GM10847 (cell line): ENCODE results near the gene ACOT9.

ENCODE experiments used
- POLR2A ChIP-seq: IDR thresholded peaks from 2 replicates; pipeline ENCODE4 v1.6.1; 2011; ENCODE audit not compliant: insufficient read length; ENCODE audit errors: extremely low read depth

The ACOT9 gene

DNA sequence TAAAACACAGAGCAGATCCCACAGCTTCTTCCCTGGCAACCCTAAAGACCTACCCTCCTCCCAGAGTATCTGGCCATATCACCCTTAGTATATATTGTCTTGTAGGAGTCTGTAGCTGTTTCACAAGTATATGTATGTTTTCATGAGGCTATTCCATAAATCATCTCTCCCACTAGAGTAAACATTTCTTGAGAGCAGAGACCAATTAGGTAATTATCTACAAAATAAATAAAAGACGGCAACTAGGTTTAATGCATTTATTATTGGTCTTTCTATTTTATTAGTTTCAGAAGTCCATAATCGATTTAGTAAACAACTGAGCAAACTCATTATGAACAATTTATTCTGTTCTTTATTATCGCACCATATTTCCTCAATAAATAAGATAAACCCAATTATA, 7.0 kb downstream of the ACOT9 start:
- TF ChIP-seq POLR2A: no peak

DNA sequence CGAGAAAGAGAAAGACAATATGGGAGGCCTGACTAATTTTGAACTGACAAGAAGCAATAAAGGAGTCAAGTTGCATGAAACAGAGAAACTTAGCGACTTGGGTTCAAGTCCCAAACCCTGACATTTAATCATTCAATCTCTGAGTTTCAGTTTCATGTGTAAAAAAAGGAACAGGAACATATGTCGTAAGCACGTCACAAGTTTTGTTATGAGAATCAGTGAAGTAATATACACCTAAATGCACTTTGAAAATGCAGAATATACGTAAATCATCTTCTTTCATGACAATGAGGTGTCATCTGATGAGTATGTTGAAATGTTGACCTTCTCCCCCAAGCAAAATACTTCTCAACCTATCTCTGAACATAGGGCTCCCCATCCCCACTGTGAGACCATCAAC, 10.4 kb downstream of the ACOT9 start:
- TF ChIP-seq POLR2A: no peak

DNA sequence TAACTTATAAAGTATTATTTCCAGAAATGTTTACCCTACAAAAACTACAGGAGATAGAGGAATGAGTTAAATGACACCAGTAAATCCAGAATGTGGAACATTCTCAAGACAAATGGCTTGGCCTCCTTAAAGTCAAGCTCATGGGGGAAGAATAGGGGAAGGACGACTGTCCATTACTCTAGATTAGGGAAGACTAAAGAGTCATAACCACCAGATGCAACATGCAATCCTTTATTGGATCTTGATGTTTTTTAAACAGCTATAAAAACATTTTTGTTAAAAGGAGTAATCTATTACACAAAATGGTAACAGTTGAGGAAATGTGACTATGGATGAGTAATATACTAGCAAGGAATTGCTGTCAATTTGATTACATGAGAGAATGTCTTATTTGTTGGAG, 11.1 kb downstream of the ACOT9 start:
- TF ChIP-seq POLR2A: no peak

DNA sequence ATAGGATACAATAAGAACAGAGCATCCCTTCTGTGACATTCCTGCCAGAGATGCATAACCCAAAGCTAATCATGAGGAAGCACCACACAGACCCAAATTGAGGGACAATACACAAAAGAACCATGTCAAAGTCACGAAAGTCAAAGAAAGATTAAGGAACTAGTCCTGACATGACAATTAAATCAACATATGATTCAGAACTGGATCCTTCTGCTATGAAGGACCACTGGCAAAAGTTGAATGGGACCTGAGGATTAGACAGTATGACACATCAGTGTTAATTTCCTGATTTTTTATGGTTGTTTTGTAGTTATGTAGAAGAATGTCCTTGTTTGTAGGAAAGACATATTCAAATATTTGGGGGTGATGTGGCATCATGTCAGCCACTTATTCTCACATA, 13.9 kb downstream of the ACOT9 start:
- TF ChIP-seq POLR2A: no peak

DNA sequence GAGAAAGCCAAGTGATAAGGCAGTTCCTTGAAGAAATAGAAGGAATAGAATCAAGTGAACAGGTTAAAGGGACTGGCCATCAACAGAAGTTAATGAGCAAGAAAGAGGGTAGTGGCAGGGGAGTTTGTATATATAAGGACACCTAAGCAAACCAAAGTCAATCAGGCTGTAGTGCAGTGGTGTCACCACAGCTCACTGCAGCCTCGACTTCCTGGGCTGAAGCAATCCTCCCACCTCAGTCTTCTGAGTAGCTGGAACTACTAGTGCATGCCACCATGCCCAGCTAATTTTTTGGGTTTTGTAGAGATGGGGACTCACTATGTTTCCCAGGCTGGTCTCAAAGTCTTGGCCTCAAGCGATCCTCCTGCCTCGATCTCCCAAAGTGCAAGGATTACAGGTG, 15.9 kb downstream of the ACOT9 start:
- TF ChIP-seq POLR2A: no peak

DNA sequence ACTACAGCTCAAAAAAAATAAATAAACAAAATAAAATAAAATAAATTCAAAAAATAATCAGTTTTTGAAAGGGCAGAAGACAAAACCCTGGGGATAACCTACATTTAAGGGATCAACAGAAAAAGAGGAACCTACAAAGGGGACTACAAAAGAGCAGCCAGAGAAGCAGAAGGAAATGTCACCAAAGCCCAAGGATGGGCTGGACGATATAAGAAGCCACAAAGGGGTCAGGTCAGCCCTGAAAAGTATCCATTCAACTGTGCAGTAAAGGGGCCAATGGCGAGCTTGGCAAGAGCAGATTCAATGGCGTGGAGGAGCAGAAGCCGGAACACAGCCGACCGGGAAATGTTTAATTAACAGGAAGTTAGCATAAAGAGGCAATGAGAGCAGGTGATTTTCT, 16.9 kb downstream of the ACOT9 start:
- TF ChIP-seq POLR2A: no peak

DNA sequence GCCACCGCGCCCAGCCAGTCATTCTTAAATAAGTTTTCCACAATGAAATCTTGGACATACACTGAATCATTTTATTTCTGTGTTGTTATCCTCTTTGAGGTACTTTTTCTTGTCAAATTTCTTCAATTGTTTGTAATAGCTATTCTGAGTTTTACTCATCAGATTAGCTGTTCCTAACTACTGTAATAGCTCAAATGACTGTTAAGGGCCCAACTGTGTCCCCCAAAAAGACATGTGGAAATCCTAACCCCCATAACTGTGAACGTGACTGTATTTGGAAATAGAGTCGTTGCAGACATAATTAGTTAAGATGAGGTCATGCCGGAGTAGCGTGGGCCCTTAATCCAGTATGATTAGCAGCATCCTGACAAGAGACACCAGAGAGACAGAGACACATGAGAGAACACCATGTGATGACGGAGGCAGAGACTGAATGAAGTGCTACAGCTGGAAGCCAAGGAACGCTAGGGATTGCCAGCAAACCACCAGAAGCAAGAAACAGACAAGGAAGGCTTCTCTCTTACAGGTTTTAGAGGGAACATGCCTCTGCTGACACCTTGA, 22.9 kb downstream of the ACOT9 start:
- no peak for TF ChIP-seq POLR2A

DNA sequence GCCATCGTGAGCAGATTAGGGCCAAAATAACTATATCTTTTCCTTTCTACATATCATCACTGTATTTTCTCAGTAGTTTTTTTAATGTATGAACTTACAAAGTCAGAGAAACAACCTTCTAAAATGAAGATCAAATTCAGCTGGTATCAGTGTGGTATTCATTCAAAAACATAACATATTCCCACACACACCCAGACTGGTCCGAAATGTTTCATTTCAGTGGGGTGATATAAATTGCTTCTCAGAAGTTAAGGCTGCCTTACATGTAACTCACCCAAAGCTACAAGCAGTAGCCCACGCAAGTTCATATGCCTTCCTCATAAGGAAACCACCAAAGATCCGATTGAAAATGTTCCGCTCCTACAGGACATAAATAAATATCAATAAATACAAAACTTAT, 37.8 kb downstream of the ACOT9 start:
- TF ChIP-seq POLR2A: no peak

DNA sequence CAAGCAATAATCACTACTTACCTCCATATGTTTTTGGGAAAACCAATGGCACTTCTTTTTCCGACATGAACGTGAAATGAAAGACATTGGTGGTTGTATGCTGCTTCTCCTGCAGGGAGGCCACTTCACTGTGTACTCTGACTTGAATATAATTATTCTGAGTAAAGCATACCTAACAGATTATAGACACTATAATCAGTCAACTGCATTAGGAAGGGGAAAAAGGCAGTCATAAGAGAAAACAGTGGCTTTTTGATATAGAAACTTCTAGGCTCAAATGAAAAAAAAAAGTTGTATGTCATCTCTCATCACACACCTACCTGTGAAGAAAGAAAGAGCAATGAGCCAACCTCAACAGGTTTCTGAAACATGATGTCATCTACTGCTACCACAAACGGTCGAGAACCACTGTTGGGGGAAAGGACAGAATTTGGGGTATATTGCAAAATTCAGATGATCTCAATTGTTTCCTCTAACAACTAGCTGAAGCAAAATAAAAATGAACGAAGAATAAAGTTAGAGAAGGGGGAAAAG, 38.3 kb downstream of the ACOT9 start:
- TF ChIP-seq POLR2A: no peak

DNA sequence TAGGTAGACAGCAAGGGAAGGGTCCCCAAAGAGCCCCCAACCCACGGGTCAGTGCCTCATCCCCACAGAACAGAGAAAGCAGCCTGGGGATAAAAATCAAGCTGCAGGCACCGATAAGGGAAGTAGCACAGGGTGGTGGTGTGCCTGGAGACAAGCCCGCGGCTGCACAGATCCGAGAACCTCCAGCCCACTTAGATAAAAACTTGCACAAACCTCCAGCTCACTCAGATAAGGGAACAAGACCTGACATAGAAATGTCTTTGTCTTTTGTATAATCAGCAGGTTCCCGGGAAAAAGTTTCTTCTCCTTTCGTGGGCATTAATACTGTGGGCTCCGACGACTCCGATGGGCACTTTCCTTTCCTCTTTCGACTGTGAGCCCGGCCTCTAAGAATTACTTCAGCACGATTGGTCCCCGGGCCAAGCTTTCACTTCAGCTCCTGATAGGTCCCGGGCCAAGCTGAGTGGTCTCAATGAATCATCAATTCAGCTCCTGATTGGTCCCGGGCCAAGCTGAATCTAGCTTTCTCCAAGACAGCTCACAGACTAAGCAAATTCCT, 43.4 kb downstream of the ACOT9 start:
- TF ChIP-seq POLR2A: no peak

DNA sequence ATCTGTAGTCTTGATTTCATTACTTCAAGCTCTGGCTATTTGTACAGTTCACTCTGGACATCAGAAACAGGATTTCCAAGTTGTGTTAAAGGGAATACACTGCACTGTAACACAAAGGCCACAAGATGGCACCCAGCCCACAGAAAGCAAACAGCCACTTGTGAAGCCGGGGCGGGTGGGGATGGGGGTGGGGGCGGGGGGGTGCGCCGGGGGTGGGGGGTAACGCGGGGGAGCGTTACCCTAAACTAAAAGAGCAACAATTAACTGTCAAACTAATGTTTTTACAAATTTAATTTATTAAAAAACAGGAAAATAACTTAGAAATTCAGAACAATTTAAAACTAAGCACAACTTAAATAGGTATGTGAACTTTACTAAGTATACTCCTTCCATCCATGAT, 48.5 kb downstream of the ACOT9 start:
- TF ChIP-seq POLR2A: no peak

DNA sequence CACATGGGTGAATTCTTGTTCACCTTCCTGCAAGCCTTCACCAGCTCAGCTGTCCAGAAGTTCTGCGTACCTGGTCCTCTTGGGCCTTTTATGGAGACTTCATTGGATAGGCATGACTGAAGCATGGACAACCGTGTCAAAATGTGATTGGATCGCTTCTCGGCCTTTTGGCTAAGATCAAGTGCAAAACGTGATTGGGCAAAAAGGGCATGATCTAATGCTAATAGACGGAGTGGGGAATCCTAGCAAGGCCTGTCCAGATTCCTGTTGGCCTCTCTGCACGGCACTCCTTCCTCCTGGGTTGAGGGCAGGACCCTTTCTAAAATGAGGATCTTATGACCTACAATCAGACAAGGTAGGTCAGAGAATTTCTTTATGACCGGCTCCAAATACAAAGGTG, 50.9 kb downstream of the ACOT9 start:
- TF ChIP-seq POLR2A: no peak

DNA sequence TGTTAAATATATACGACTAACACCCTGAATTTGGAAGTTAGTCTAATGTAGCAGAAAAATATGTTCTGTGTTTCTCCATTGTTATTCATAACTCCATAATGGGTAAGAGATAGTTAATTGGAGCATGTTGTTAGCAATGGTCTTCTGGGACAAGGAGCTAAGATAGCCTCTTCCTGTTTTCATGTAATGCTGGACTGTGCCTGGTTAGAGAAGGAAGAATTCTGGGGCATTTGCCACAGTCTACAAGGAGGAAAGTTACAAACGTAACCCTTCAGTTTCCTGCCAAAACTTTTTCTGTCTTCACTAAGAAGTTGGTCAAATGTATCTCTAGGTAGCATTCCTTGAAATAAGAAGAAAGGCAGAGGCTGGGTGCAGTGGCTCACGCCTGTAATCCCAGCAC, 70.0 kb downstream of the ACOT9 start:
- no peak for TF ChIP-seq POLR2A

DNA sequence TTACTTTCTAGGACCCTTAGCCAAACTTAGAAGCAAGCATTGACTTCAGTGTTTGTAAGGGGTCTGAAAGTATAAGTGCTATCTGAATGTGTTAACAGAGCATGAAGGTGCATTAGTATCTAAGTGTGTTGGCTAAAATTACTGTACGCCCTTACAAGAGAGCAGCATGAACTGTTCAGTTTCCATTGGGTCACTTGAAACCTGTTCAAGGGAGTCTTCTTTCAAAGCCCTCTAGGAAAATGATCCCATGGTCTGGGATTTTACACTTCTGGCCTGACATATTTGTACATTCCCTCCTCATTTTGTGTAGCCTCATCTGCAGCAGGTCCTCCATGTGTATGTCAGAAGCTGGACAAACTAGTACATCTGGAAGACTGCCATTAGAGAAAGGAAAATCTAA, 72.5 kb downstream of the ACOT9 start:
- no peak for TF ChIP-seq POLR2A

DNA sequence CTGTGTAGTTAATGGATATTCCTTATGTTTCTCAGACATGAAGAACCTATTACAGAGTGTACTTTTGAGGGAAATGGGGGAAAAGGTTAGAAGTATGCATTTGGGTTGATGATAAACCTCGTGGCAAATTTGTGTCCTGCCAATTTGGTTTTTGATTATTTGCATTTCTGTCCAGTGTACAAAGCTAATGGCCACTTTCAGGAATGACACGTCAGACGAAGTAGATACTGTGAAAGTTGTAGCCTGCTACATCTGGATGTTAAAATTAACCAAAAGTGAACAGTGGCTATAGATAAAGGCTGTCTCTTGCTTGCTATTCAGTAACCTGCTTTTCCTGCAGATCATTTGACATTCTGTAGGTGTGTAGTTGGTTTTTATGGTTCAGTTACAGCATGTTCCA, 74.7 kb downstream of the ACOT9 start:
- no peak for TF ChIP-seq POLR2A

DNA sequence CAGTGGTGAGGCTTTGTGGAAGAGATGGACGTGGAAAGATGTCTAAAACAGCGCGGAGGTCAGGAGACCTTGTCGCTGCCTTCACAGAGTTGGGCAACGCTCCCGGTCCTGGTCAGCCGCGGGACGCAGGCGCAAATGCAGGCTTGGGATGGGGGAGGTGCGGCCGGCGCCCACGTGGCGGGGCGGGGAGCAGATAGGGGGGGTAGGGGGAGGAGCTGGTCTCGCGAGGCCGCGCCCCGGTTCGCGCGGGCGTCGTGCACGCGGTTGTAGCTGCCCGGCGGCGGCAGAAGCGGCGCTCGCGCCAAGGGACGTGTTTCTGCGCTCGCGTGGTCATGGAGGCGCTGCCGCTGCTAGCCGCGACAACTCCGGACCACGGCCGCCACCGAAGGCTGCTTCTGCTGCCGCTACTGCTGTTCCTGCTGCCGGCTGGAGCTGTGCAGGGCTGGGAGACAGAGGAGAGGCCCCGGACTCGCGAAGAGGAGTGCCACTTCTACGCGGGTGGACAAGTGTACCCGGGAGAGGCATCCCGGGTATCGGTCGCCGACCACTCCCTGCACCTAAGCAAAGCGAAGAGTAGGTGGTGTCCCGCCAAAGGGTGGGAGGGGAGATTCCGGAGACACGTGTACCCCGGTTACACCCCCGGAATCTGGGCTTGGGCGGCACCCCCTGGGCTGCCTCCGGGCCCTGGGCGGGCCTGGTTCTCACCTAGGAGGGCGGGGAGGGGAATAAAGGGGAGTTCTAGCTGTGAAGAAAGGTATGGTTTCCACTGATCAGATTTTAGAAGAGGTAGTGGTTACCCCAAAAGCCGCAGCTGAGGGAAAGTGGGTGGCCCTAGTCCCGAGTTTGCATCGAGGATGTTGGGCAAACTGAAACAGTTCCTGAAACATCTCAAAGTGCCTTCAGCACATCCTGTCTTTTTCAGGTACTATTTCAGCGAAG, 75.6 kb downstream of the ACOT9 start, which contains the start of gene PRDX4:
Gene PRDX4 (plus strand): TSS at position 255 of the 939 bp plus-strand sequence. CDS start 78 bp downstream, at position 333.
- peak; percentile 53 for TF ChIP-seq POLR2A

DNA sequence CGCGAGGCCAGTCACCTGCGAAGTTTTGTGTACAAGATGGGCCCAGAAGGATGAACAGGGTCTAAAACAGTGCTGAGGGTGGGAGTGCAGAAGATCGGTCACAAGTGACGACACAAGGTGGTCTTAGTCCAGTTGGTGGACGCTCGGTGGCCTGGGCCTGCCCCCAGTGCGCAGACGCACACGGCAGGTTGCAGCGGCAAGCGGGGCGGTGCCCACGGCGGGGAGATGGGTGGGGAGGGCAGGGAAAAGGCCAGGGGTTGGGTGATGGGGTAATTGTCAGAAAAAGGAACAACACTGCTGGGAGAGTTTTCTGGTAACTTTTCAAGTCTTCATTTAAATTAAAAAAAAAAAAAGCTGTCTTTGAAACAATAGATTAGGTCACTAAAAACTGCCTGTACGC, 76.8 kb downstream of the ACOT9 start:
- TF ChIP-seq POLR2A: no peak

DNA sequence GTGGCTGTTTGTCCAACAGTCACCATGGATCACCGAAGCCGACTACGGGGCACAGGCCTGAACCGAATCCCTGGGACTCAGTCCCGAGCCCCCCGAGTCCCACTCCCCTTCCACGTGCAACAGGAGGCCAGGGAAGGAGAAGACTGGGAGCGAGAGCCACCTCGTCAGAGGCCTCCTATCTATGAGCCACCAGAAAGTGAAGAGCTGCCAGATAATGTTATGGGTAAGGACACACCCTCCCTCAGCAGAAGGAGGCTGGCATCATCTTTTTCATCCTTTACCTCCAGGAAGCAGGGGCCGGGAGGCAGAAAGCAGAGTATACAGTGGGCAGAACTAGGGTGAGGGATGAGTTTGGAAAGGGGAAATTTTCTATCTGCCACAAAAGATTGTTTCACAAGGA, 78.6 kb downstream of the ACOT9 start:
- no peak for TF ChIP-seq POLR2A
